HG02938 (cell line): Measurements from ENCODE around the gene VPS35L.

ENCODE experiments used
- ATAC-seq: cut with Tn5 transposase; IDR thresholded peaks from one replicate; pipeline ENCODE4 v1.9.1; 2021; ENCODE audit warnings: mild to moderate bottlenecking, moderate library complexity; ENCODE audit not compliant: unreplicated experiment

Gene VPS35L

DNA sequence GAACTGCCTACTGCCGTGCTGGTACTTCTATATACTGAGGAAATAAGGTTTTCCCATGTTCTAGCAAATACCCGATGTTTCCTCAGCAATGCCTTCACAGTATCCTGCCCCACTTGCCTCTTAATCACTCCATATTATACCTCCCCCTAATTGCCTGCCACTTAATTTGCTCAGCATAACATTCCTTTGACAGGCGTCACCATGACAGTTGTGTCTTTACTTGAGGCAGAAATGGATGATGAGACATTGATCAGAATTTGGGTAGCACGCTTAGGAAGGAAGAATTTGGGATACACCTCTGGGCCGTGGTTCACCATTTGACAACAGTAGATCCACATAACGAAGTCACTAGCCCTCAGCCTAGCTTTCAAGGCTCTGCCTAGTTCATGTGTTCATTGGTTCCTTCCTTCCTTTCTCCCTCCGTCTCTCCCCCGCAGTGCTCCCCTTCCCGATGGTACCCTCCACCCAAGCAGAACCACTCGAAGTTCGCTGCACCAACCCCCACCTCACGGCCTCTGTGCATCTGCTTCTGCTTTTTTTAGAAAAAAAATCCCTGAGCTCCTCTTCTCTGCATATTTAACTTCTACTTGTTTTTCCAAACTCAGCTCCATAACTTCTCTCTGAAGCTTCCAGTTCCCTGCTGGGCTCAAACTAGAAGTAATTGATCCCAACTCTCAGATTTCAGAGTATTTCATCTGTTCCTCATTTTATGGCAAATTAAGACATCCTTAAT, 182.0 kb downstream of the VPS35L start:
- no peak for ATAC-seq

DNA sequence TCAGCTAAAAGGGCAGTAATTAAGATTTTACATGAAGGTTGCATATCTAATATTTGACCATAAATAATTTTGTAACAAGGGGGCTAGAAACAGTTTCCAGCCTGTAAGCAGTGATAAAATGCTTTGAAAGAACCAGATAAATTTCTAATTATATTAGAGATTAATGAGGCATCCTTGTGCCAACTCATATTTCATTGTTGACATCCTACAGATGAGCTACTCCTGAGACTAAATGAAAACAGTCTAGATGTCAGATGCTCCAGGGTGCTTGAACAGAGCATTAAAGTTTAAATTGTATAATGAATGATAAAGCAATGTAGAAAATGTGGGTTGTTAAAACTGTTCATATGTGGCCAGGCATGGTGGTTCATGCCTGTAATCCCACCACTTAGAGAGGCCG, 185.9 kb downstream of the VPS35L start:
- ATAC-seq, result no peak

DNA sequence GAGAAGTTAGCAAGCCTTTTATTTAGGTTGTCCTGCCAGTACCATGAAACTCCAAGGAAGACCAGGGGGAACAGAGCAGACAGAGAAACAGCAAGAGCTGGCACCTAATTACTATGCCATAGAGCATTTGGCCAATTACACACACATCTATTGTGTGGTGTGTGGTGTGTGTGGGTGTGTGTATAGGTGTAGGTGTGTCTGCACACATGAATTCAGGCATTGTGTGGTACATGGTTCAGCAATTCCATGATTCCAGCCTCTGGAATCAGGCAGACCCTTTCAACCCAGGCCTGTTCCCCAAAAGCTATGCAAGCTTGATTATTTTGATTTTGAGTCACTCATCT, 188.3 kb downstream of the VPS35L start:
- ATAC-seq, result no peak

DNA sequence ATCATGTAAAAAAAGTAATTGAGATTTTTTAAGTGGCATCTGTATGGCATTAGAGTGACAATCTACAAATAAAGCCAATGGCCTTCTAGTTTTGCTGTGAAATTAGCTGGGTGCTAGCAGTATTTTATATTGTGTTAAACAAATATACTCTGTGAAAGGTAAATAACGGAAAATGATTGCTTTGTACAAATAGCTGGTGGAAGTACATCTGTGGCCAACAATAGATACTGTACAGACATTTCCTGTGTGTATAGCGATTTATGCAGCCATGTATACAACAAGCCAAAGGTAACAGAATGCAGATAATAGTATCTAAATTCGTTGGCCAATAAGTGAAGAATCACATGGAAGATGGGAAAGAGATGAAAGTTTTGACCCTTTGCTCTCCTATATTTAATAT, 189.2 kb downstream of the VPS35L start:
- no peak for ATAC-seq

DNA sequence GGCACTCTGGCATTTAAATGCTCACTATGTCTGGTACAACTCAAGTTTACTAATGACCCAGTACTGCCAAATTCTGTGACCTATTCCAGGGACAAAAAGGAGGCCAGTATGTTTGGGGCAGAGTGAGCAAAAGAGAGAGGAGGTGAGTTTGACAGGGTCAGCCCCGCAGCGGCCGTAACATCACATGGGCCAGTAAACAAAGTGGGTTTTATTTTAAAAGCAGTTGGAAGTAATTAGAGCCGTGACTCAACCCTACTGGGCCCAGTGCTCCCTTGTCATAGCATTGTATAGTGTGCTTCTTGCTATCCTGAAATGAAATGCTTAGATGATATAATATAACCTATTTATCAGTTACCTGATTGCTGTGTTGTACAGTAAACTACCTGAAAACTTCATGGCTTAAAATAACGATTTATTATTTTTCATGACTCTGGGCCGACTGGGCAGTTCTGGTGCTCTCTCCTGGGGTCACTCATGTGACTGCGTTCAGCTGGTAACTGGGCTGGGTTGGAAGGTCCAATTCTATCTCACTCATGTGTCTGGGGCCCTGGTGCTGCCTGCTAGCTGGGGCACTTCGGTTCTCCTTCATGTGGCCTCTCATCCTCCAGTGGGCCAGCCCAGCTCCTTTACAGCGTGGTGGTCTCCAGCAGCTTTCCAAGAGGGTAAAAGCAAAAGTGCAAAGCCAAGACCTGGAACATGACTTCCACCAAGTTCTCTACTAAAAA, 189.9 kb downstream of the VPS35L start:
- no peak for ATAC-seq

DNA sequence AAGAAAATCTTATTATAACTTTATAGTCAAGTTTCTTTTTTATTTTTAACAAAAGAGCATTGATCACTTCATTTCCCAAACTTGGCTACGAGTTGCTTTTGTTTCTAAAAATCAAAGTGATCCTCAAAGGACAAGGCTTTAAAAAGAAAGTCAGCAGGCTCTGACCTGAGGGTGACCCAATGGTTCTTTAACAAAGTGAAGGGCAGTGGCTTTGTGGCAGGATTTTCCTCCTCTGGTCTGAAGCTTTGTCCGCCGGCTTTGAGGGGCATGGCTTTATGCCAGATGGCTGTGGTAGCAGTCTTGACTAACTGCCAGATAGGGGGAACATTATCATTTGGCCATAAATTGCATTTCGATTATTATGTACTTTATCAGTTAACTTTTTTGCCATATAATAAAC, 191.1 kb downstream of the VPS35L start:
- no peak for ATAC-seq

DNA sequence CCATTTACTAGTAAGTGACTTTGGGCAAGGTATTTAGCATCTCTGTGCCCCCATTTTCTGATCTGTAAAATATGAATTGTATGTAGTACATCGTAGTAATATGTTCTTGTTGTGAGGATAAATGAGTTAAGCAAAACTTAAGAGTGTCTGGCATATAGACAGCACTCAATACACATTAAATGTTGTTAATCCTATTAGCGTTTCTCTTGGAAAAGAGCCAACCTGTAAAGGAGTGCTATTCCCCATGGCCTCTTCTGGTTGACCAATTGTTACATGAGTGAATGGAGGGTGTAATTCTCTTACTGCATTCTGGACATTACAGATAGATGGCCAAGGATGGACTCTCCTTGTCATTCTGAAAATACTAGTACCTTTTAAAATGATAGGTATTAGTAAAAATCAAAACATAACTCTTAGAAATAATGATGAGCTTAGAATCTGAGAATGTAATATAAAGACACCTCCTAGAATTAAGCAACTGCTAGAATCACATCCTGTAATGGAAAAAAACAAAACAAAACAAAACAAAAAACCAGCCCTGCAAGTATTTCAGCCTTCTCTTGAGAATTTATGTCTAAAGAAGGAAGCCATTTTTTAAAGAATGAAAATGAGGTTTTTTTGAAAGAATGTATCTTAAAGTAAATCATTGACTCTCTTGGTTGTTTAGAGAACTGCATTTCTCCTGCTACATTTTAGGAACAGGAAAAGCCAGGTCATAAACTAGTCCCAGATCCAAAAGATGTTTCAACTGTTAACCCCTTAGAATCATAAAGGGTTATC, 193.1 kb downstream of the VPS35L start:
- ATAC-seq, result no peak

DNA sequence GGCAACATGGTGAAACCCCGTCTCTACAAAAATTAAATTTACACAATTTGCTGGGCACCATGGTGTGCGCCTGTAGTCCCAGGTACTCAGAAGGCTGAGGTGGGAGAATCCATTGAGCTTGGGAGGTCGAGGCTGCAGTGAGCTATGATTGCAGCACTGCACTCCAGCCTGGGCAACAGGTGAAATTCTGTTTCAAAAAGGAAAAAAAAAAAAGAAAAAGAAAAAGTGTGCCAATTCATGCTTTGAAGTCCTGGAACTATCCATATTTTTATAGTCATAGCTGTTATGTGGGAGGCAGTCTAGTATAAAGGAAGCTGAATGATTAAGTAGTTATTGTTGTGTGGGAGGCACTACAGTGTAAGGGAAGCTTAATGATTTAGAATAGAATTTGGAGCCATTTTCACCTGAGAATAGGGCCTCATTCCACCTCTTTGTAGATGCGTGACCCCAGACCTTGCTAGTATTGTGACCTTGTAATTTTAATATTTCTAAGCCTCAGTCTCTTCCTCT, 194.1 kb downstream of the VPS35L start:
- no peak for ATAC-seq
